Renal cortex interstitium (tissue), 11 donors: ENCODE data around the gene SLC32A1. TPM values are rescaled to one million over a fixed set of nuclear protein-coding genes. Genes with fewer than 3 reads are reported as not detected.

ENCODE experiments used
- DNase-seq, 11 donors: peaks; one replicate each; pipeline ENCODE4 v3.0.0-alpha.2; 2013; ENCODE audit warnings: low read depth in 9 of 11, low spot score in 4 of 11; ENCODE audit errors: extremely low read depth in 1 of 11
- polyA plus RNA-seq, 3 donors: library from polyadenylated mRNA; unstranded; fragments of 120-200 nt; gene quantifications; one replicate each; pipeline ENCODE4 v1.2.1, GENCODE V29; 2013; ENCODE audit not compliant: insufficient read length in 3 of 3

Gene SLC32A1
- polyA plus RNA-seq, 3 donors, result 1.4 to 3.0 (median 2.2) TPM

DNA sequence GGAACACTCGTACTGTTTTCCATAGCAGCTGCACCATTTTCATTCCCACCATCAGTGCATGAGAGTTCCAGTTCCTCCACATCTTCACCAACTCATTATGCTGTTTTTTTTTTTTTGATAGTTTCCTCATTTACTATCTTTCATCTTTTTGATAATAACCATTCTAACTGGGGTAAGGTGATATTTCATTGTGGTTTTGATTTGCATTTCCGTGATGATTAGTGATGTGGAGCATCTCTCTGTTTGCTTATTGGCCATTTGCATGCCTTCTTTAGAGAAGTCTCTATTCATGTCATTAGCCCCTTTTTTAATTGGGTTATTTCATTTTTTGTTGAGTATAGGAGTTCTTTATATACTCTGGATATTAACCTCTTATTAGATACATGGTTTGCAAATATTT lies 49.9 kb downstream of the SLC32A1 start:
- no peak for DNase-seq

DNA sequence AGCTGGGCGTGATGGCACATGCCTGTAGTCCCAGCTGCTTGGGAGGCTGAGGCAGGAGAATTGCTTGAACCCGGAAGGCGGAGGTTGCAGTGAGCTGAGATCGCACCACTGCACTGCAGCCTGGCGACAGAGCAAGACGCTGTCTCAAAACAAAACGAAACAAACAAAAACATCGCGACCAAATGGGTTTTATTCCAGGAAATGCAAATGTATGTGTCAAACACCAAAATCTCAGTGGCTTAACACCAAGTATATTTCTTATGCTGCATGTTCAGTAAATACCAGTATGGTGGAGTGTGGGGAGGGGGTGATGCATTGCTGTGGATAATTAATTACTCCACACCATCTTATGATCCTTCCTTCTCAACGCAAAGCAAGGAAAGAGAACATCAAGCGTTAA lies 52.1 kb downstream of the SLC32A1 start:
- no peak for DNase-seq

Other genes starting within 250 kb of the SLC32A1 start
- not detected for gene ADIG, start 143.3 kb upstream of the SLC32A1 start, polyA plus RNA-seq
- under 1 TPM; 0.39 to 0.86 (median 0.79) TPM for gene ARHGAP40, start 122.7 kb upstream of the SLC32A1 start, polyA plus RNA-seq
- gene ACTR5, start 24.0 kb downstream of the SLC32A1 start, polyA plus RNA-seq, result 10 to 100 TPM in 1 of 3 donors, 1 to 10 TPM in 2; 9.1 to 10.2 (median 9.5) TPM
- 1 to 10 TPM; 7.4 to 8.1 (median 7.5) TPM for gene PPP1R16B, start 81.2 kb downstream of the SLC32A1 start, polyA plus RNA-seq
- 10 to 100 TPM; 12.0 to 17.9 (median 17.5) TPM for gene FAM83D, start 201.9 kb downstream of the SLC32A1 start, polyA plus RNA-seq
- 10 to 100 TPM; 15.8 to 17.2 (median 16.9) TPM for gene DHX35, start 237.9 kb downstream of the SLC32A1 start, polyA plus RNA-seq